Spinal cord (tissue), 10 donors: Measurements from ENCODE around the gene SMCO4. TPM values are rescaled to one million over a fixed set of nuclear protein-coding genes. Genes with fewer than 3 reads are reported as not detected.

ENCODE experiments used
- DNase-seq, 6 donors: peaks; one replicate each; pipeline versions ENCODE4 v3.0.0 to v3.0.0-alpha.2; 2013 to 2015; ENCODE audit warnings: low spot score in 6 of 6, low read depth in 4 of 6
- H3K27ac ChIP-seq: one replicate; pipeline ENCODE4 v1.5.1; 2013; ENCODE audit warnings: low read depth, low read length, control low read depth
- H3K27me3 ChIP-seq: one replicate; pipeline ENCODE4 v1.6.1; 2013; ENCODE audit warnings: low read length; ENCODE audit not compliant: control insufficient read depth, insufficient read depth
- H3K36me3 ChIP-seq: one replicate; pipeline ENCODE4 v1.6.1; 2013; ENCODE audit warnings: low read length; ENCODE audit not compliant: control insufficient read depth, insufficient read depth
- H3K4me1 ChIP-seq: one replicate; pipeline ENCODE4 v1.6.1; 2013; ENCODE audit warnings: low read length; ENCODE audit not compliant: control insufficient read depth, insufficient read depth
- H3K4me3 ChIP-seq: one replicate; pipeline ENCODE4 v1.5.1; 2013; ENCODE audit warnings: low read depth, low read length, control low read depth
- H3K9me3 ChIP-seq: one replicate; pipeline ENCODE4 v1.6.1; 2013; ENCODE audit warnings: low read length; ENCODE audit not compliant: control insufficient read depth, insufficient read depth
- WGBS: methylation state at CpG from one replicate; pipeline ENCODE4 v1.1.5; 2013; ENCODE audit warnings: missing lambda C conversion rate; ENCODE audit not compliant: insufficient coverage; 5-methylcytosine and 5-hydroxymethylcytosine counted together
- polyA plus RNA-seq, 2 donors: library from polyadenylated mRNA; unstranded; fragments of 120-200 nt; gene quantifications; one replicate each; pipeline ENCODE4 v1.2.1, GENCODE V29; 2013; ENCODE audit not compliant: insufficient read length in 2 of 2
- total RNA-seq, 2 donors: library from RNA; depleted of rRNA in 1 of 2; stranded (reverse); fragments of 120-200 nt in 1 of 2; fragments of >200 nt in 1 of 2; gene quantifications; one replicate each; pipeline versions ENCODE4 v1.2.3 to v1.2.4, GENCODE V29; 2013 to 2014
- donor health status: healthy.

The SMCO4 gene
- total and polyA plus RNA-seq, 4 donors, result 9.5 to 19.3 (median 15.7) TPM

GRCh38 chr11:93485983-93486382 is 57.2 kb downstream of the SMCO4 start:
- DNase-seq, result no peak
- H3K36me3 ChIP-seq, result peaks cover 4% of the 10 kb centered on the region
- no peak overlapping the region for H3K27ac ChIP-seq
- no peak overlapping the region for H3K4me3 ChIP-seq
- peaks cover 36% of the 10 kb centered on the region for H3K4me1 ChIP-seq
- no peaks in the 10 kb centered on the region for H3K9me3 ChIP-seq
- WGBS, result 100% methylated on average over 1 of the region's 2 CpGs
- H3K27me3 ChIP-seq, result no peaks in the 10 kb centered on the region

GRCh38 chr11:93484716-93485115 is 58.5 kb downstream of the SMCO4 start:
- Histone ChIP-seq H3K27ac (no peak overlapping the region), H3K4me1 (peaks cover 36% of the 10 kb centered on the region), H3K36me3 (peaks cover 4% of the 10 kb centered on the region), H3K27me3 (no peaks in the 10 kb centered on the region), H3K4me3 (no peak overlapping the region), H3K9me3 (no peaks in the 10 kb centered on the region)
- WGBS, result no CpG with 5 or more reads among the region's 3 CpGs
- DNase-seq, result no peak

- H3K27ac ChIP-seq, result no peak overlapping the region
- 76% methylated on average over 9 of the region's 10 CpGs for WGBS
- no peak overlapping the region for H3K4me3 ChIP-seq
- peaks cover 41% of the 10 kb centered on the region for H3K4me1 ChIP-seq
- peaks cover 7% of the 10 kb centered on the region for H3K36me3 ChIP-seq
- no peaks in the 10 kb centered on the region for H3K27me3 ChIP-seq
- DNase-seq, result peak in 1 of 6 donors; percentile 72
- H3K9me3 ChIP-seq, result no peaks in the 10 kb centered on the region
These were observed 60.6 kb downstream of the SMCO4 start for GRCh38 chr11:93482556-93482955.

DNA sequence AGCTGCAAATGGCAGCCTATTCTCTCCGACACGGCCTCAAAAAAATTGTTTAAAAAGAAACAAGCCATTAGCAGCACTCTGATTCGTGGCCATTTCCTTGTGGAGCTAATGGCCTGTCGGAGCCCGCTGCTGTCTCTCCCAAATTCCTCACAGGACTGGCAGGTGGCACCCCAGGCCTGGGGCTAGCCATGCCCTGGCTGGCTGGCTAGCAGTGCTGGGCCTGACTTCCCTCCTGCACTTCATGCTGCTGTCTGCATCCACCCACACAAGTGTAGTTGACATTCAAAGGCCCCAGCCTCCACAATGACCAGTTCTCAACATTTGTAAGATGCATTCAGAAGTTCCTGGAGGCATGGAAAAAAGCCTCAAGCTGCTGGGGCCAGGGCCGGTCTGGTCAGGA is 61.5 kb downstream of the SMCO4 start:
- Histone ChIP-seq H3K27ac (peak overlapping the region; percentile 10), H3K27me3 (no peaks in the 10 kb centered on the region), H3K4me3 (no peak overlapping the region), H3K9me3 (no peaks in the 10 kb centered on the region), H3K4me1 (peaks cover 41% of the 10 kb centered on the region), H3K36me3 (peaks cover 7% of the 10 kb centered on the region)
- 85% methylated on average over 6 of the region's 6 CpGs for WGBS
- DNase-seq, result no peak

DNA sequence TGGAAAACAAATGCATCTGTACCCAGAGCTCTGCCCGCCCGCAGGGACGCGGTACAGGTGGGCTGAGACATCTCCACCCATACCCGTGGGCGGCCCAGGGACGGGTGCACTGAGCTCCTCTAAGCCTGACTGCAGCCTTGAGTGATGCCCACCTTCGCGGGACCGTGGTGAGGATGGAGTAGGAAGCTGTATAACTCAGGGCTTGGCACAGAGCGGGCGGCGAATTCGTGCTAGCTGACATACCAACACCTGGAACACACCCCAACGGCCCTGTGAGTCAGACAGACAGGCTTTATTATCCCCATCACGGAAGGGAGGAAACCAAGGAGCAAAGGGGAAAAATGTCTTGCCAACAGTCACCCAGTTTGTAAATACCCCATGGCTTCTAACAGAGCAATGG is 61.9 kb downstream of the SMCO4 start:
- Histone ChIP-seq H3K27me3 (no peaks in the 10 kb centered on the region), H3K27ac (no peak overlapping the region), H3K9me3 (no peaks in the 10 kb centered on the region), H3K4me3 (no peak overlapping the region), H3K36me3 (peaks cover 7% of the 10 kb centered on the region), H3K4me1 (peaks cover 39% of the 10 kb centered on the region)
- no peak for DNase-seq
- 96% methylated on average over 15 of the region's 16 CpGs for WGBS

GRCh38 chr11:93480756-93481155 is 62.4 kb downstream of the SMCO4 start:
- no CpG with 5 or more reads among the region's 1 CpG for WGBS
- no peak overlapping the region for H3K4me3 ChIP-seq

DNA sequence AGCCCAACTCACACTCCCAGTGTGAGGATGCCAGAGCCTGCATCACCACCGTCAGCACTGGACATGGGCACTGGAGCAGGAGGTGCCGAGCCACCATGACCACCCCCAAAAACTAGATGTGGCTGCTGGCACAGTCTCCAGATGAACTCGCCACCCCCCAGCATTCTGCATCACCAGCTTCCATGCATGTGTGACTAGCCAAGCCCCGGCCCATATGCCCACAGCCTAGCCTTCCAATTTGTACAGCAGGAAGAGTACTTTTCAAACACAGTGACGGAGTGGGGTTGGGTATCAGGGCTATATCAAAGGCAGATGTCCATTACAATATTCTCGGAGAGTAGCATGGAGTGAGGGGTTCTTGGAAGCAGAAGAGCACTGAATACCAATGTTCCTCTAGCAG is 62.9 kb downstream of the SMCO4 start:
- peak in 1 of 6 donors; percentile 39 for DNase-seq
- 98% methylated on average over 4 of the region's 6 CpGs for WGBS

More at GRCh38 chr11:93480756-93481155, 62.4 kb downstream of the SMCO4 start:
- H3K36me3 ChIP-seq, result peaks cover 7% of the 10 kb centered on the region
- no peaks in the 10 kb centered on the region for H3K9me3 ChIP-seq
- no peak overlapping the region for H3K27ac ChIP-seq
- H3K4me1 ChIP-seq, result peaks cover 37% of the 10 kb centered on the region
- no peak for DNase-seq
- H3K27me3 ChIP-seq, result no peaks in the 10 kb centered on the region

GRCh38 chr11:93478841-93479240 is 64.3 kb downstream of the SMCO4 start:
- H3K27me3 ChIP-seq, result no peaks in the 10 kb centered on the region
- peaks cover 7% of the 10 kb centered on the region for H3K36me3 ChIP-seq
- no peak overlapping the region for H3K27ac ChIP-seq
- no peak overlapping the region for H3K4me3 ChIP-seq
- no peak for DNase-seq
- H3K9me3 ChIP-seq, result no peaks in the 10 kb centered on the region
- WGBS, result 99% methylated on average over 18 of the region's 19 CpGs
- H3K4me1 ChIP-seq, result peaks cover 30% of the 10 kb centered on the region

More for the DNA sequence above, 62.9 kb downstream of the SMCO4 start:
- H3K4me3 ChIP-seq, result no peak overlapping the region
- no peaks in the 10 kb centered on the region for H3K9me3 ChIP-seq
- H3K27ac ChIP-seq, result no peak overlapping the region
- peaks cover 35% of the 10 kb centered on the region for H3K4me1 ChIP-seq
- H3K27me3 ChIP-seq, result no peaks in the 10 kb centered on the region
- H3K36me3 ChIP-seq, result peaks cover 7% of the 10 kb centered on the region

DNA sequence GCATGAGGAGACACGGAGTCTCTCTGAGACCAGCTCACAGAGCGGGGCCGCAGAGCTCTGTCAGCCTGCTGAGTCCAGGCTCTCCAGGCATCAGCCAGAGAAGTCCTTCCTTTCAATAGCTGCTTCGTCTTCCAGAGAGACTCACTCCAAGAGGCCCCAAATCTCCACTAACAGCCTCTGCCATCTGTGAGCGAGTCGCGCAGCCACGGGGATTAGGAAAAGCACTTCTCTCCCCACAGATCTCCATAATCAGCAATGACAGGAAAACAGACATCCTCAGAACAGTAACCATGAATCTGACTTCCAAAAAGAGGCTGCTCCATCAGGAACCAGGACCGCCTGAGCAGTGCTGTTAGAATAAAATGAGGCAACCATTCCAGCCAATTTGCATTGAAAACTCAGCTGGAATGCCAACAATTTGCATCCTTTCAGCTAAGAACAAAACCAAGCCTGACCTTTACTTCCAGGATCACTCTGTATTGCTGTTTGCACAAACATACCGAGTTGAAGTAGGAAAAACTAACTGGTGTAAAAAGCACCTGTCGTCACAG is 65.4 kb downstream of the SMCO4 start:
- Histone ChIP-seq H3K9me3 (no peaks in the 10 kb centered on the region), H3K4me3 (no peak overlapping the region), H3K27ac (no peak overlapping the region), H3K27me3 (no peaks in the 10 kb centered on the region), H3K4me1 (peaks cover 19% of the 10 kb centered on the region), H3K36me3 (peaks cover 7% of the 10 kb centered on the region)
- 35% methylated on average over 10 of the region's 11 CpGs for WGBS
- DNase-seq, result peak in 3 of 6 donors; percentile 20 to 77 (median 68)

- H3K27me3 ChIP-seq, result no peaks in the 10 kb centered on the region
- no peak overlapping the region for H3K4me3 ChIP-seq
- peaks cover 12% of the 10 kb centered on the region for H3K4me1 ChIP-seq
- no peak for DNase-seq
- H3K27ac ChIP-seq, result no peak overlapping the region
- H3K36me3 ChIP-seq, result peaks cover 7% of the 10 kb centered on the region
- WGBS, result 86% methylated on average over 1 of the region's 3 CpGs
- H3K9me3 ChIP-seq, result no peaks in the 10 kb centered on the region
These were observed 66.4 kb downstream of the SMCO4 start for GRCh38 chr11:93476796-93477195.
